ENCODE results near the gene KIF13A. TPM values are rescaled to one million over a fixed set of nuclear protein-coding genes. Genes with fewer than 3 reads are reported as not detected.

The KIF13A gene
- total and polyA plus RNA-seq, 9 of the 15 experiments (the other 6 are each of a cell fraction or from before 2014, with no cell fraction given), result 3.6 to 44.3 (median 29.7) TPM

GRCh38 chr6:17962436-17963031 lies 24.9 kb downstream of the KIF13A start (continued):
- no peak for TF ChIP-seq CHD7 (IDR thresholded peaks at IDR 0.05; ENCODE audit: low read depth, low read length)
- TF ChIP-seq ZFPM2 (CRISPR knock-in tag; IDR thresholded peaks at IDR 0.05), result no peak
- TF ChIP-seq MYC (IDR thresholded peaks at IDR 0.05; ENCODE audit: low read depth, low read length), result peak; percentile 83
- no peak for TF ChIP-seq MYC (CRISPR knock-in tag; IDR thresholded peaks at IDR 0.05; ENCODE audit: borderline replicate concordance, low read depth)
- peak; percentile 96 for TF ChIP-seq PRDM10 (IDR thresholded peaks at IDR 0.05; ENCODE audit: partially characterized antibody)
- peak; percentile 46 for TF ChIP-seq NUFIP1 (IDR thresholded peaks at IDR 0.05; ENCODE audit: partially characterized antibody)
- TF ChIP-seq RBM17 (IDR thresholded peaks at IDR 0.05; ENCODE audit: borderline replicate concordance, low read depth, low read length), result no peak
- no peak for TF ChIP-seq NR4A1 (CRISPR knock-in tag; IDR thresholded peaks at IDR 0.05)
- peak; percentile 69; the same call in 1 of the 2 replicates for TF ChIP-seq NR4A1 (tag; IDR thresholded peaks at IDR 0.05)
- TF ChIP-seq ZSCAN32 (CRISPR knock-in tag; IDR thresholded peaks at IDR 0.05), result no peak
- no peak for TF ChIP-seq PTRF (tag; IDR thresholded peaks at IDR 0.05)
- TF ChIP-seq HNRNPUL1 (IDR thresholded peaks at IDR 0.05; ENCODE audit: low read length), result no peak
- TF ChIP-seq U2AF1 (optimal IDR thresholded peaks at IDR 0.05; ENCODE audit: low read depth, low read length), result no peak
